Fibroblast of the aortic adventitia (primary cell): ENCODE measurements around the gene REC8. TPM values are rescaled to one million over a fixed set of nuclear protein-coding genes. Genes with fewer than 3 reads are reported as not detected.

Source experiments
- DNase-seq: peaks from one replicate; pipeline ENCODE4 v3.0.0-alpha.2; 2010; ENCODE audit warnings: low read depth
- H3K4me3 ChIP-seq: 2 replicates; pipeline ENCODE4 v1.5.1; 2011; ENCODE audit warnings: low read depth, mild to moderate bottlenecking, control low read depth, low read length, moderate library complexity
- total RNA-seq: library from RNA; depleted of rRNA; stranded (reverse); fragments of >200 nt; gene quantifications from 2 replicates; pipeline ENCODE4 v1.2.3, GENCODE V29; 2012; ENCODE audit warnings: low replicate concordance
- TF ChIP-seq, protein P1 (sequence below): IDR thresholded peaks from 2 replicates; pipeline ENCODE4 v1.5.1; 2011; ENCODE audit warnings: mild to moderate bottlenecking, low read length, control low read depth, inconsistent platforms; ENCODE audit not compliant: insufficient read depth

The REC8 gene
- total RNA-seq, 1 donor = 1.9 TPM

DNA sequence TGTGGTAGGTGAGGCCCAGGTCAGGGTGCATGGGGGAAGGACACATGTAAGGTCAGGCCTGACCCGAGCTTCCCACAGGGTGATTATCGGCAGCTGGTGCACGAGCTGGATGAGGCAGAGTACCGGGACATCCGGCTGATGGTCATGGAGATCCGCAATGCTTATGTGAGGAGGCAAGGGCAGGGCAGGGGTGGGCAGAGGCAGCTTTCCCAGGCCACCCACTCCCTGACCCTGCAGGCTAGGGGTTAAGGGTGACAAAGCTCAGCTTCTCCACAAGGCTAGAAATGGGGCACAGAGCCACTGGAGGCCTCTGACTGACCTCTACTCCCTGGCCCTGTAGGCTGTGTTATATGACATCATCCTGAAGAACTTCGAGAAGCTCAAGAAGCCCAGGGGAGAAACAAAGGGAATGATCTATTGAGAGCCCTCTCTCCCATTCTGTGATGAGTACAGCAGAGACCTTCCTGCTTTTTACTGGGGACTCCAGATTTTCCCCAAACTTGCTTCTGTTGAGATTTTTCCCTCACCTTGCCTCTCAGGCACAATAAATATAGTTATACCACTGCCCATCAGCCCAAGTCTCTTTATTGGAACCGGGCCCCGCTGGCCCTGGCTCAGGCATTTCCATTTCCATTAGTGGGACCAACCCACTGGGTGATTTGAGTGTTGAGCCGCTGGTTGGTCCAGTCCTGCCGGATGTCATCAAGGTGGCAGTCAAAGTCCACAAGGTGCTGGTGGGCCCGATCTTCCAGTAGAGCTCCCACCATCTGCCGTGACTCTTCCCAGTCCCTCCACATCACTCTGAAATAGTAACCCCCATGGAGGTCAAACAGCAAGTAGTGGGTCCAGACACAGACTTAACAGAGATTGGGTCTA lies 33.2 kb upstream of the REC8 start:
- no peak overlapping the region for H3K4me3 ChIP-seq
- TF ChIP-seq, protein P1, sequence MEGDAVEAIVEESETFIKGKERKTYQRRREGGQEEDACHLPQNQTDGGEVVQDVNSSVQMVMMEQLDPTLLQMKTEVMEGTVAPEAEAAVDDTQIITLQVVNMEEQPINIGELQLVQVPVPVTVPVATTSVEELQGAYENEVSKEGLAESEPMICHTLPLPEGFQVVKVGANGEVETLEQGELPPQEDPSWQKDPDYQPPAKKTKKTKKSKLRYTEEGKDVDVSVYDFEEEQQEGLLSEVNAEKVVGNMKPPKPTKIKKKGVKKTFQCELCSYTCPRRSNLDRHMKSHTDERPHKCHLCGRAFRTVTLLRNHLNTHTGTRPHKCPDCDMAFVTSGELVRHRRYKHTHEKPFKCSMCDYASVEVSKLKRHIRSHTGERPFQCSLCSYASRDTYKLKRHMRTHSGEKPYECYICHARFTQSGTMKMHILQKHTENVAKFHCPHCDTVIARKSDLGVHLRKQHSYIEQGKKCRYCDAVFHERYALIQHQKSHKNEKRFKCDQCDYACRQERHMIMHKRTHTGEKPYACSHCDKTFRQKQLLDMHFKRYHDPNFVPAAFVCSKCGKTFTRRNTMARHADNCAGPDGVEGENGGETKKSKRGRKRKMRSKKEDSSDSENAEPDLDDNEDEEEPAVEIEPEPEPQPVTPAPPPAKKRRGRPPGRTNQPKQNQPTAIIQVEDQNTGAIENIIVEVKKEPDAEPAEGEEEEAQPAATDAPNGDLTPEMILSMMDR = no peak
- DNase-seq = no peak

DNA sequence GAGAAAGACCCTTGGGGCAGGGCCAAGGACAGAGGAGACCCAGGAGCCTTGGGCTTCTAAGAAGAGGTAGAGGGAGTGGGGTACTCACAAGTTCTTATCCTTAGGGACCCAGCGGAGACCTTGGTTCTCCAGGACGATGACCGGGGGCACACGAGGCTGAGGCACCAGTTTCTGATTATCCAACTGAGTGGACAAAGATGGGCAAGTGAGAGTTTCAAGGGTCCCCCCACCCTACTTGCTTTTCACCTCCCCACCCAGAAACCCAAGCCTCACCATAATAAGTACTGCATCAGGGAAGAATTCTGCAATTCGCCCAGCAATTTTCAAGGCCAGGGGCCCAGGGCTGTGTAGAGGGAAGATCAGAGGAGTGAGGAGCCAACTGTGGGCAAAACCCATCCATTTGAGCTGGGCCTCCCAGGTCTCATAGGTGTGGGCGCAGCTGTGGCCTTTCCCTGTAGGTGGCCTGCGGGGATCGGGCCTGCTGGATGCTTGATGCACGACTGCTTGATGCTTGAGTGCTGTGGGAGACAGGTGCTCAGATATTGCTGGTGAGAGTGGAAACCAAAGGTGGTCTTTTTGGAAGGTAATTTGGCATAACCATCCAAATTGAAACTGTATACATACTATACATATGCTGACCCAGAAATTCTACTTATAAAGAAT lies 32.5 kb upstream of the REC8 start:
- no peak for DNase-seq
- peak overlapping the region; percentile 17 for H3K4me3 ChIP-seq
- TF ChIP-seq, protein P1 = no peak

- H3K4me3 ChIP-seq = peak within 1 kb of the TSS; percentile 92
- peak; percentile 99 for DNase-seq
- TF ChIP-seq, protein P1 = peak; percentile 60
These were observed 30.6 kb upstream of the REC8 start, which contains the start of gene EMC9 for GRCh38 chr14:24141097-24141880. TSS of gene EMC9 (minus strand) at chr14:24141591. CDS start at chr14:24141304, 287 bp downstream.

- no peak overlapping the region for H3K4me3 ChIP-seq
- DNase-seq = peak; percentile 31
- TF ChIP-seq, protein P1 = no peak
These were observed 28.4 kb upstream of the REC8 start for GRCh38 chr14:24143511-24143910.

- no peak for DNase-seq
- TF ChIP-seq, protein P1 = no peak
- H3K4me3 ChIP-seq = no peak overlapping the region
These were observed 27.4 kb upstream of the REC8 start for GRCh38 chr14:24144451-24144850.

- peak overlapping the region; percentile 95 for H3K4me3 ChIP-seq
- no peak for DNase-seq
- TF ChIP-seq, protein P1 = no peak
These were observed 26.7 kb upstream of the REC8 start for GRCh38 chr14:24145219-24145618.
